RWPE2 (cell line): ENCODE measurements around the gene ZNF543.

Source experiments
- ATAC-seq: fragments of 200-7000 bp; cut with Tn5 transposase; 3 replicates; pipeline ENCODE4 v1.9.1; 2021; ENCODE audit warnings: low read depth
- DNase-seq: peaks from one replicate; pipeline ENCODE4 v3.0.0-alpha.2; 2020; ENCODE audit warnings: low spot score
- H3K27ac ChIP-seq: fragments of 450-650 bp; 2 replicates; pipeline ENCODE4 v1.5.1; 2017; ENCODE audit warnings: mild to moderate bottlenecking; ENCODE audit not compliant: poor library complexity, severe bottlenecking
- H3K27me3 ChIP-seq: fragments of 250-450 bp; sonication (Bioruptor Pico); 2 replicates; pipeline ENCODE4 v1.5.1; 2021; ENCODE audit warnings: mild to moderate bottlenecking, moderate library complexity; ENCODE audit not compliant: insufficient read depth, poor library complexity, severe bottlenecking
- H3K36me3 ChIP-seq: fragments of 250-450 bp; sonication (Bioruptor Pico); 2 replicates; pipeline ENCODE4 v1.5.1; 2020; ENCODE audit warnings: low read depth, mild to moderate bottlenecking, moderate library complexity
- H3K4me1 ChIP-seq: fragments of 250-450 bp; sonication (Bioruptor Pico); 2 replicates; pipeline ENCODE4 v1.5.1; 2021; ENCODE audit warnings: mild to moderate bottlenecking, moderate library complexity; ENCODE audit not compliant: insufficient read depth, poor library complexity, severe bottlenecking
- H3K4me3 ChIP-seq: fragments of 250-450 bp; sonication (Bioruptor Pico); 2 replicates; pipeline ENCODE4 v1.5.1; 2021; ENCODE audit warnings: mild to moderate bottlenecking, moderate library complexity; ENCODE audit not compliant: severe bottlenecking
- H3K9me3 ChIP-seq: fragments of 250-450 bp; sonication (Bioruptor Pico); 2 replicates; pipeline ENCODE4 v1.5.1; 2021; ENCODE audit warnings: mild to moderate bottlenecking, moderate library complexity; ENCODE audit not compliant: severe bottlenecking
- CTCF ChIP-seq: fragments of 450-650 bp; IDR thresholded peaks from one replicate; pipeline ENCODE4 v1.5.1; 2017; ENCODE audit warnings: mild to moderate bottlenecking, moderate library complexity; ENCODE audit not compliant: poor library complexity, severe bottlenecking

Gene ZNF543

GRCh38 chr19:57376151-57376550 lies 55.9 kb downstream of the ZNF543 start:
- Histone ChIP-seq H3K4me1 (no peaks in the 10 kb centered on the region), H3K36me3 (peaks cover 37% of the 10 kb centered on the region), H3K27me3 (no peaks in the 10 kb centered on the region), H3K4me3 (no peak overlapping the region), H3K27ac (no peak overlapping the region), H3K9me3 (peaks cover 8% of the 10 kb centered on the region)
- DNase-seq (no peak), ATAC-seq (no peak)
- TF ChIP-seq CTCF: no peak

- Histone ChIP-seq H3K4me1 (no peaks in the 10 kb centered on the region), H3K9me3 (peaks cover 8% of the 10 kb centered on the region), H3K27me3 (no peaks in the 10 kb centered on the region), H3K36me3 (peaks cover 36% of the 10 kb centered on the region), H3K27ac (no peak overlapping the region), H3K4me3 (no peak overlapping the region)
- no peak for TF ChIP-seq CTCF
- ATAC-seq (no peak), DNase-seq (no peak)
Observed at GRCh38 chr19:57377498-57378146, 57.4 kb downstream of the ZNF543 start.
